ENCODE results near the gene RHCE. TPM values are rescaled to one million over a fixed set of nuclear protein-coding genes. Genes with fewer than 3 reads are reported as not detected.
"Not testable (repeated sequence)": the region's sequence is repeated elsewhere in the genome, so short reads cannot be mapped to it uniquely, and the experiment has no call there.

RHCE gene
- total RNA-seq, 1 experiment from 2014 or later = not detected

DNA sequence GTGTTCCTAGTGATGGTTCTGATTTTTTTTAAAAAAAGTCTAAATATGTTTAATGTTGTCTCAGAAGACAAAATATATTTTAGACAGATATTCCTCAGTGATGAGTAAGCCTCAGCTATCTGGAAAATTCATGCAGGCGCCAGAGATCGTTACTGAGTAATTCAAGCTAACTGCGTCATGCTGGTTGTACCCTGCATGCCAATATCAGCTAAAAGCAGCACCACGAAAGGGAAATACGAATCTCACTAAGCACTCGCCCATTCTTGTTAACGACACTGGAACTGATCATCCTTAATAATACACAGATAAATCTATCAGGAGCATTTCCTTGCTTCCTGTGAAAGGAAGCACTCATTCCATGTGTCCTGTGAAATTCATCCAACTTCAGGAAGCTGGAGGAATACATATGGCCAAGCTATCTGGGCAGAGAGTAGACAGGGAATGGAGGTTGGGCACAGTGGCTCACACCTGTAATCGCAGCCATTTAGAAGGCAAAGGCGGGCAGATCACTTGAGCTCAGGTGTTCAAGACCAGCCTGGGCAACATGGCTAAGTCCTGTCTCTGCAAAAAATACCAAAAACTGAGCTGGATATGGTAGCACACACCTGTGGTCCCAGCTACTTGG is 100.2 kb downstream of the RHCE start:
- H3K4me3 ChIP-seq (ENCODE audit: low read depth in 2 of 2, low read length in 2 of 2); H3K9me3 ChIP-seq (ENCODE audit: control insufficient read depth, insufficient read depth, low read depth, low read length); CTCF ChIA-PET; H3K27ac ChIP-seq (ENCODE audit: low read length); BruUV-seq (replicated peaks); DNase-seq (ENCODE audit: low read depth, low spot score); in situ Hi-C loops (cut with HindIII; ENCODE audit: low pct_unique_long_range_greater_than_20kb, low sequenced_read_pairs); H3K27me3 ChIP-seq (ENCODE audit: control insufficient read depth, insufficient read depth, low read length); H3K36me3 ChIP-seq (ENCODE audit: control insufficient read depth, insufficient read depth, low read length); intact Hi-C loops (cut with micrococcal nuclease; ENCODE audit: unreplicated experiment); H3K4me1 ChIP-seq (ENCODE audit: control insufficient read depth, insufficient read depth, low read length); ATAC-seq: not testable (repeated sequence)
- POLR2A ChIA-PET = interaction anchor here (0.7 kb wide), 1 partner anchor 117 kb away, joined by 19 read pairs; no protein-coding TSS in a partner anchor

DNA sequence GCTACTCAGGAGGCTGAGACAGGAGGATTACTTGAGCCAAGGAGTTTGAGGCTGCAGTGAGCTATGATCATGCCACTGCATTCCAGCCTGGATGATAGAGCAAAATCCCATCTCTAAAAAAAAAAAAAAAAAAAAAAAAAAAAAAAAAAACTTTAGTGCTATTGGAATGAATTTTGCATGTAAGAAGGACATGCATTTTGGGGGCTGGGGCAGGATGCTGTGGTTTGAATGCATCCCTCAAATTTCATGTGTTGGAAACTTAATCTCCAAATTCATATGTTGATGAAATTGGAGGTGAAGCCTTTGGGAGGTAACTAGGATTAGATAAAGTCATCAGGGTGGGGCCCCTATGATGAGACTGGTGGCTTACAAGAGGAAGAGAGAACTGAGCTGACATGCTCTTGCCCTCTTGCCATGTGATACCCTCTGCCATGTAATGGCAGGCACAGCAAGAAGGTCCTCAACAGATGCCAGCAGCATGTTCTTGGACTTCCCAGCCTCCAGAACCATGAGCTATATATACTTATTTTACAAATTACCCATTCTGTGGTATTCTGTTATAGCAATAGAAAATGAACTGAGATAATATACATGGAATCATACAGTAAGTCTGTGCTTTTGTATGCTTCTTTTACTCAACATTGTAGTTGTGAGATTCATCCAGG is 107.7 kb downstream of the RHCE start:
- H3K9me3 ChIP-seq (ENCODE audit: control insufficient read depth, insufficient read depth, low read depth, low read length); H3K27me3 ChIP-seq (ENCODE audit: control insufficient read depth, insufficient read depth, low read length); H3K36me3 ChIP-seq (ENCODE audit: control insufficient read depth, insufficient read depth, low read length); in situ Hi-C loops (cut with HindIII; ENCODE audit: low pct_unique_long_range_greater_than_20kb, low sequenced_read_pairs); ATAC-seq; BruUV-seq (replicated peaks); intact Hi-C loops (cut with micrococcal nuclease; ENCODE audit: unreplicated experiment); CTCF ChIA-PET; H3K27ac ChIP-seq (ENCODE audit: low read length); H3K4me1 ChIP-seq (ENCODE audit: control insufficient read depth, insufficient read depth, low read length); DNase-seq (ENCODE audit: low read depth, low spot score); POLR2A ChIA-PET; H3K4me3 ChIP-seq (ENCODE audit: low read depth in 2 of 2, low read length in 2 of 2): not testable (repeated sequence)

Other genes with a start within 250 kb of the RHCE start
- 28.9 TPM for gene SYF2, start 188.3 kb downstream of the RHCE start, total RNA-seq (2021; ENCODE audit: unreplicated experiment)
- gene RSRP1, start 173.4 kb downstream of the RHCE start, total RNA-seq (2021; ENCODE audit: unreplicated experiment) = 104 TPM
- gene RHD, start 148.3 kb downstream of the RHCE start, total RNA-seq (2021; ENCODE audit: unreplicated experiment) = not detected
- 124 TPM for gene TMEM50A, start 82.5 kb downstream of the RHCE start, total RNA-seq (2021; ENCODE audit: unreplicated experiment)
- 16.5 TPM for gene MACO1, start 10.1 kb upstream of the RHCE start, total RNA-seq (2021; ENCODE audit: unreplicated experiment)
- 23.1 TPM for gene LDLRAP1, start 122.8 kb upstream of the RHCE start, total RNA-seq (2021; ENCODE audit: unreplicated experiment)
- 1.5 TPM for gene MAN1C1, start 196.0 kb upstream of the RHCE start, total RNA-seq (2021; ENCODE audit: unreplicated experiment)

Measured in Panc1 (cell line).